Peyer's patch (tissue), 4 donors: ENCODE measurements around the gene MAPK10.

ENCODE experiments used
- POLR2A ChIP-seq, 2 donors: fragments of 450-650 bp; IDR thresholded peaks; one replicate each; pipeline ENCODE4 v1.5.1; 2017; ENCODE audit warnings: antibody characterized with exemption in 2 of 2, mild to moderate bottlenecking in 2 of 2, moderate library complexity in 2 of 2
- TF ChIP-seq, protein P1 (sequence below), 6 experiments: fragments of 450-650 bp in 4 of 6; fragments of 200-600 bp in 2 of 6; sonication (generic) in 1 of 6; IDR thresholded peaks; one replicate each; pipeline ENCODE4 v1.5.1; 2017 to 2019; ENCODE audit warnings: antibody characterized with exemption in 6 of 6, mild to moderate bottlenecking in 3 of 6, moderate library complexity in 1 of 6

DNA sequence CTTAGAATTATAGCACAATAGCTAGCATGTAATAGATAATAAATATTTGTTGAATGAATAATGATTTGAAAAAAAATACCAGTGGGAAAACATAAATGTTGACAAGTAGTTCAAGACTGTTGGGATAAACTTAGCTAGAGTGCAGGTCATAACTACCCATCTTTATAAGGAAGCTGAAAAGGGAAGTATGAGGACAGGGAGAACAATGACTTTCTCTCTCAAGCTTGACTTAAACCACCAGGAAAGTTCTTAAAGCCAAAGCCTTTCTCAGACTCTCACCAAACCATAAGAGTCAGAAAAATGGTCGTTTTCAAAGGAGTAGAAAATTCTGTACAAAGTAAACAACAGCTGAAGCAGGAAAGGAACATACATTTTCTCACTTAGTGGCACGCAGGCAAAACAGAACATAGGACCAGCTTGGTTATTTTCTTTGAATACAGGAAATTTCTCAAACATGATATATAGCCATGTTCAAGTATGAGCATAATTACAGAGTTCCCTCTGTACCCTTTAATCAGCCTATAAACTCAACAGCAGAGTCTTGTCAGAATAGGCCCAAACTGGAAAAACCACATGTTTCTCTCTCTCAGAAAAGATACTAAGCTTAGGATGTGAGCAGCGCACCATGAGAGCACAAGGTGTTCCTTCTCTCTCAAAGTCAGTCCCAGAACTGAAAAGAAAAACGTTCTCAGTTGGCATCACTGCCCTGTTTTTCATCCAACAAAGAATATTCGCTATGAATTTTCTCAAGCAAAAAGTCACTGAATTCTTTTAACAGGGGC is 28.7 kb downstream of the MAPK10 start:
- TF ChIP-seq, protein P1, sequence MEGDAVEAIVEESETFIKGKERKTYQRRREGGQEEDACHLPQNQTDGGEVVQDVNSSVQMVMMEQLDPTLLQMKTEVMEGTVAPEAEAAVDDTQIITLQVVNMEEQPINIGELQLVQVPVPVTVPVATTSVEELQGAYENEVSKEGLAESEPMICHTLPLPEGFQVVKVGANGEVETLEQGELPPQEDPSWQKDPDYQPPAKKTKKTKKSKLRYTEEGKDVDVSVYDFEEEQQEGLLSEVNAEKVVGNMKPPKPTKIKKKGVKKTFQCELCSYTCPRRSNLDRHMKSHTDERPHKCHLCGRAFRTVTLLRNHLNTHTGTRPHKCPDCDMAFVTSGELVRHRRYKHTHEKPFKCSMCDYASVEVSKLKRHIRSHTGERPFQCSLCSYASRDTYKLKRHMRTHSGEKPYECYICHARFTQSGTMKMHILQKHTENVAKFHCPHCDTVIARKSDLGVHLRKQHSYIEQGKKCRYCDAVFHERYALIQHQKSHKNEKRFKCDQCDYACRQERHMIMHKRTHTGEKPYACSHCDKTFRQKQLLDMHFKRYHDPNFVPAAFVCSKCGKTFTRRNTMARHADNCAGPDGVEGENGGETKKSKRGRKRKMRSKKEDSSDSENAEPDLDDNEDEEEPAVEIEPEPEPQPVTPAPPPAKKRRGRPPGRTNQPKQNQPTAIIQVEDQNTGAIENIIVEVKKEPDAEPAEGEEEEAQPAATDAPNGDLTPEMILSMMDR (IDR thresholded peaks at IDR 0.05), result no peak
- TF ChIP-seq POLR2A (IDR thresholded peaks at IDR 0.05), result no peak
